Activated T-helper 2 cell treated with anti-CD3 and anti-CD28 coated beads, Interferon-gamma antibody, Interleukin-2, Interleukin-4, amounts not matched to agents 10 μg/mL and 5 μg/mL and 100 μg/mL, durations not matched to agents 14 hours and 24 hours and 36 hours (primary cell): ENCODE data around the gene BABAM2. TPM values are rescaled to one million over a fixed set of nuclear protein-coding genes. Genes with fewer than 3 reads are reported as not detected.

Experiments
- DNase-seq: peaks from one replicate; pipeline ENCODE4 v3.0.0; 2021; ENCODE audit warnings: low spot score
- H3K27ac Mint-ChIP-seq: one replicate; pipeline ENCODE4 v1.8.0; 2021; ENCODE audit warnings: mixed read lengths
- H3K27me3 Mint-ChIP-seq: one replicate; pipeline ENCODE4 v1.8.0; 2021; ENCODE audit warnings: low read depth, mixed read lengths
- H3K36me3 Mint-ChIP-seq: one replicate; pipeline ENCODE4 v1.8.0; 2021; ENCODE audit warnings: low read depth, mixed read lengths
- H3K4me1 Mint-ChIP-seq: one replicate; pipeline ENCODE4 v1.8.0; 2021; ENCODE audit warnings: low read depth, mixed read lengths
- H3K4me3 Mint-ChIP-seq: one replicate; pipeline ENCODE4 v1.8.0; 2021; ENCODE audit warnings: low read depth, mild to moderate bottlenecking, moderate library complexity, mixed read lengths
- H3K9me3 Mint-ChIP-seq: one replicate; pipeline ENCODE4 v1.8.0; 2021; ENCODE audit warnings: mixed read lengths
- intact Hi-C: fragments of 100-400 bp; cut with micrococcal nuclease; formaldehyde crosslinking; loops from one replicate; pipeline ENCODE4 v1.15.1; 2023
- total RNA-seq: library from RNA; stranded (reverse); gene quantifications from 2 replicates; pipeline ENCODE4 v1.2.3, GENCODE V29; 2022

The BABAM2 gene
- total RNA-seq, 1 donor from 2014 or later, result 49.0 TPM

DNA sequence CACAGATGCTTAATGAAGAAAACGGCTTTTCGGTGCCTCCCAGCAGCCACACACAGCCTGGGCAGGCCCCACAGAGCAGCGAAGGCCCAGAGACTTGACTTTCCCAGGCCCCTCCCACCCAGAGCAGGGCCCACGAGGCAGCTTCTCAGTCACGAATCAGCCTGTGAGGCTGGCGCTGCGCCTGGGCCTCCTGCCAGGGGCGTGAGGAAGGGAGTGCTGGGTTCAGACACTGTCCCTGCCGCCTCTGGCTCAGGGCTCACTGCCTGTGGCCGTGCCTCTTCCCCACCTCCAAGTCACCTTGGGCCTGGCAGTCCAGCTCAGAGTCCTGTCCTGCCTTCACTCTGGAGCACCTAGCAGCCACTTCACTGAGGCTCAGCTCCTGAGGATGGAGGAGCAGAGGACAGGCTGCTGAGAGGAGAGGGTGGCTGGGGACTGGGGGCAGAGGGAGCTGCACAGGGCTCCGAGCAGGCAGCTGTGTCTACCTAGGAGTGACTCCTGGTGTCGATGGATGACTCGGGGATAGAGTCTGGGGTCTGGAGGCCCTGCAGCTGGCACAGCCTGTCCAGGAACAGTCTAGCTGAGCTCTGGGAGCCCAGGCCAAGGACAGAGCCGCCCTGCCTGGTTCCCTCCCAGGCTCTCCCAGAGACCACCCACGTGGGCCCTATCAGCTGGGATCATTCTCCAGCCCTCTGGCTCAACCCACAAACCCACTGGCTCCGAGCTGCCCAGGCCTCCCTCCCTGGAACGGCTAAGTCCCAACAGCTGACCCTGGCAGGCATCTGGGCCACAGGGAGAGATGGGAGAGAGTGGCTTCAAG, 465.8 kb downstream of the BABAM2 start:
- Mint-ChIP-seq H3K27me3 (no peaks in the 10 kb centered on the region), H3K27ac (no peak overlapping the region), H3K4me3 (no peak overlapping the region), H3K9me3 (no peaks in the 10 kb centered on the region), H3K36me3 (no peaks in the 10 kb centered on the region), H3K4me1 (peaks cover 40% of the 10 kb centered on the region)
- intact Hi-C loops, result no loop called here
- DNase-seq, result no peak

DNA sequence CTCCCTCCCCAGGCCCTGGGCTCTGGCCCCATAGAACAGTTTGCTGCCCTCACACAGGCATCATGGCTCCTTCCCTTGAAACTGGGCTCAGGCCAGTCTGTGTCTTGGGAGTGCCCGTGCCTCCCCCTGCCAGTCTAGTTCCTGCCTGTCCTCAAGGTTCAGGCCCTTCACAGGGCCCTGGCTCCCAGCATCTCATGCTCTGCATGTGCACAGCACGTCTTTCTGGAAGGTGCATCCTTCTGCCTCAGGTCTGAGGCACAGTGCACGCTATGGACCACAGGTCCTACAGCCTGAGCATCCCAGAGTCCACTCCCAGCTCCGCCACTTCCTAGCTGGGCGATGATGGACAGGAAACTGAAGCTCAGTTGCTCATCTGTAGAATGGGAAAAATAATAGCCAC, 466.5 kb downstream of the BABAM2 start:
- no peak for DNase-seq
- intact Hi-C loops, result no loop called here
- H3K27ac Mint-ChIP-seq, result no peak overlapping the region
- H3K4me1 Mint-ChIP-seq, result peaks cover 42% of the 10 kb centered on the region
- no peak overlapping the region for H3K4me3 Mint-ChIP-seq
- peaks cover under 1% of the 10 kb centered on the region for H3K27me3 Mint-ChIP-seq
- H3K36me3 Mint-ChIP-seq, result peaks cover under 1% of the 10 kb centered on the region
- no peaks in the 10 kb centered on the region for H3K9me3 Mint-ChIP-seq

DNA sequence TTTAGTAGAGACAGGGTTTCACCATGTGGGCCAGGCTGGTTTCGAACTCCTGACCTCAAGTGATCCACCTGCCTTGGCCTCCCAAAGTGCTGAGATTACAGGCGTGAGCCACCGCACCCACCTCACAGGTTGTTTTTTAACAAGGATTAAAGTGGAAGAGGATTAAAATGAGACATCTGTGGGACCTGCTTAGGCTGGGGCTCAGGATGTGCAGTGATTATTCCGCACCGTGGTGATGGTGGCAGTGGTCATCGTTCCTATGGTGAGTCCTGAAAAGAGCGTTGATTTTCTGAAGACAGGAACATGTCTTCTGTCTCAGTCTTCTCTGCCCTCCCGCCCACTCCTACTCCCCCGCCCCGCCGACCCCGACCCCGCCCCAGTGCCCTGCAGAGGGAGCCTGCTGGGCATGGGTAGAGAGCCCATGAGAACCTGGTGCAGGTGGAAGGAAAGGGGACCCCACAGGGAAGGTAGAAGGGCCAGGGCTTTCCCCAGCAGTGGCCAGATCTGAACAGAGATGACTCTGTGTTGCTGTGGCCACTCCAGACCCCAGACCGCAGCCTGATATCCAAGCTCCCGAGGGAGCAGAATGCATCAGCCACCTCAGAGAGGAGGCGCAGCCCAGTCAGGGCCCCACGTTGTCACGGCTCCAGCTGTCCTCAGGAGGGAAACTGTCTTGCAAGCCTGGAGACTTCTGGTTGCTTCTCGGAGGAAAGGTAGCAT, 467.6 kb downstream of the BABAM2 start:
- Mint-ChIP-seq H3K4me1 (peaks cover 52% of the 10 kb centered on the region), H3K9me3 (no peaks in the 10 kb centered on the region), H3K27me3 (peaks cover 4% of the 10 kb centered on the region), H3K36me3 (peaks cover 5% of the 10 kb centered on the region), H3K27ac (peak overlapping the region; percentile 97), H3K4me3 (no peak overlapping the region)
- no peak for DNase-seq
- intact Hi-C loops, result no loop called here

DNA sequence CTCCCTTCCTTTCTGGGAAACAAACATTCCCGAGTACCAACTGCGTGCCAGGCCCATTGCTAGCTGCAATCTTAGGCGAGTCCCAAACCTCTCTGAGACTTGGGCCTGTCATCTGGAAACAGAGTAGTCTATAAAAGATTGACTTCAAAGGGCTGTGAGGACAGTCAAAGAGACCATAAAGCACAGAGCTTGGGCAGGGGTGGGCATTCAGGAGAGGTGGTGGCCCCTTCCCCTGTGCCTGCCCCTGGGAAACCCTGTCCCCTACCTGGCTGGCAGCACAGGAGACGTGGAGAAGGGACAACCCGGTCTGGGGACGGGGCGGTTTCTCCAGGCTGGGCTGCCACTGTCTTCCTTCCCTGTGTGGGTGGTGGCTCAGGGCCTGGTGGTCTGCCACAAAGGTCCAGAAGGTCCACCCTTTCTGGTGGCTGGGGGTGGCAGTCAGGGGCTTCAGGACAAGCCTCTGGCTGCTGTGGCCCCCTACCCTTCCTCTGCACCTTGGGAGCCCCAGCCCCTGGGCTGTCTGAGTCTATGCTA, 468.2 kb downstream of the BABAM2 start:
- H3K36me3 Mint-ChIP-seq, result peaks cover 9% of the 10 kb centered on the region
- peaks cover 4% of the 10 kb centered on the region for H3K27me3 Mint-ChIP-seq
- DNase-seq, result no peak
- H3K9me3 Mint-ChIP-seq, result no peaks in the 10 kb centered on the region
- H3K27ac Mint-ChIP-seq, result peak overlapping the region; percentile 97
- intact Hi-C loops, result loop anchor here (1.0 kb wide), 2 partner anchors 9 to 34 kb away; partner anchors contain the start of gene FOSL2
- H3K4me3 Mint-ChIP-seq, result peak overlapping the region; percentile 72
- peaks cover 57% of the 10 kb centered on the region for H3K4me1 Mint-ChIP-seq

DNA sequence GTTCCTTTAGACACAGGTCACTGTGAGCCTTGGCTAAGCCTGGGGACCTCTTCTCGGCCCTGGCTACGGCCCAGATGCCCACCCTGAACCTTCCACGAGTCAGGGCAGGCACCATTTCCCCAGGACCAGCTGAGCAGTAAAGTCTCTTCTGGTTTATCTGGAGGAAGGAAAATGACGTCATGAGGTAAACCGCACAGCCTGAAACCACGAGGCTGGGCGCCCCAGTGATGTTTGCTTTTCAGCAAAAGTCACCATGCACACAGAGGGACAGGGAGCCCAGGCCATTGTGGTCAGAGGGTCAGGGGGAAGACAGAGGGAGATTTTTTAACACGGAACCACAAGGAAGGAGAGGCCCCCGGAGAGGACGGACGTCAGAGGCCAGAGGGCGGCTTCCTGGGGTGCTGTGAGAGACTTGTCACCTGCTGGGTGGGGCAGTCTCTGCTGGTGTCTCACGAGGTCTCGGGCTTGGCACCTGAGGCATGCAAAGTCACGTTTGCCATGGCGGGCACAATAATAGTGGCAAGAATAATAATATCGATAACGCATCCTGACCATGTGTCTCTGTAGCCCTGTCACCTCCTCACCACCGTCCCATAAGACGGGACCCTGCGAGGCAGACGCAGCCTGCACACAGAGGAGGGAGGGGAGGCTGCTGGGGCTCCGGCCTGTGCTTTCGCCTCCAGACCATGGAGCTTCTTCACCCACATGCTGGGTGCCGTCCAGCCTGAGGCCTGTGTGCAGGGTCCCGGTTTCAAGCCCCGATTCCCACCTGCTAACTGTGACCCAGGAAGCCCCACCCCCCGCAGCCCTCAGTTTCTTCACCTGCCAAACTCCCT, 468.9 kb downstream of the BABAM2 start:
- Mint-ChIP-seq H3K4me3 (peak overlapping the region; percentile 72), H3K36me3 (peaks cover 9% of the 10 kb centered on the region), H3K27me3 (peaks cover 4% of the 10 kb centered on the region), H3K27ac (peak overlapping the region; percentile 97), H3K9me3 (no peaks in the 10 kb centered on the region), H3K4me1 (peaks cover 63% of the 10 kb centered on the region)
- DNase-seq, result peak; percentile 85
- intact Hi-C loops, result loop anchor here (1.0 kb wide), 2 partner anchors 8 to 33 kb away; partner anchors contain the start of gene FOSL2

DNA sequence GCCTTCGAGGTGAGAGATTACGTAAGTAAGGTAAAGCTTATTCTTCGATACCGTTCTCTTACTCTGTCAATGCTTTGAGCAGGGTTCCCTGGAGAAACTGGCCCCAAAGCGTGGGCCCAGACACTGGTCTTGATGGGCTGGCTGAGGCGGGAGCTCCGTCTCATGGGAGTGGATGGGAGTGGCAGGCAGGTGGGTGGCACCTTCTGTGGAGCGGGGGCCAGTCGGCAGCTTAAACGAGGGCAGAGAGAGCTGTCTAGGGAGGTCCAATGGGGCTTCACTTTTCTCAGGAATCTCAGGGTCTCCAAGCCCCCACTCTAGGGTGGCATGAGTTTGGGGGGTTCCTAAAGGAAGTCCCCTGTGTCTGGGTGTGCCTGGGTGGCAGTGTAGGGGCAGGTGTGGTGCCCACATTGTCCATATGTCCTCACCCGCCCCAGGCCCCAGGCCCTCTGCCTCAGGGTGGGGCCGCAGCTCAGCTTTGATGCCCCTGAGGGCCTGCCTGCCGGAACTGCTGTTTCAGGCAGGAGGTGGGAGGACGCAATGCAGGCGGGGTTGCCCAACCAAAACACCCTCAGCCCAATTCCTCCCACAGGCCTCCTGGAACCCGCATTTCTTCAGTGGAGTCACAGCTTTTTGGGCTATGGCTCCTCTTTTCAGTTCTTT, 469.7 kb downstream of the BABAM2 start:
- intact Hi-C loops, result no loop called here
- Mint-ChIP-seq H3K9me3 (no peaks in the 10 kb centered on the region), H3K36me3 (peaks cover 9% of the 10 kb centered on the region), H3K4me3 (peak overlapping the region; percentile 9), H3K27me3 (peaks cover 4% of the 10 kb centered on the region), H3K27ac (peak overlapping the region; percentile 66), H3K4me1 (peaks cover 70% of the 10 kb centered on the region)
- DNase-seq, result no peak

DNA sequence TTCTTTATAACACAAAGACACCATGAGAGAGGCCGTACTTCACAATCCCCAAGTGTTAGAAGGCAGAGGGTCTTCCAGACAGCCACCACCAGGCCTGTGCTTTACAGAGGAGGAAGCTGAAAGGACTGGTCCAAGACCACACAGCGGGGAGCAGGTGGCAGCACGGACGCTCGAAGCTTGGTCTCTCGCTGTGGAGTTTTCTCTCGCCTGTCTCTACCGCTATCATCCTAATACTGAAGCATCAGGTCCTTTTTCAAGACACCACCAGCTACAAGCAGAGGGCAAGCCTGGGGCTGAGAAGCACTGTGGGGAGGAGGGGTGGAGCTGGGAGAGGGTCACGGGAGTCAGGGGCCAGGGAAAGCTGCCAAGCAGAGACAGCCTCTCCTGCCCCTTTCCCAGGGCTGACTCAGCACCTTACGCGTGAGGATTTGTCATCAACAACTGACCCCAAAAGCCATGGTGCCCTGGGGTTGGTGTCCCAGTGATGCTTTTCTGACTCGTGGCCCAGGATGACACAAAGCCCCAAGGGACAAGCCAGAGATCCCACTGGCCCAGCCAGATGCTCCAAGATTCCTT, 470.3 kb downstream of the BABAM2 start:
- H3K27me3 Mint-ChIP-seq, result peaks cover 4% of the 10 kb centered on the region
- H3K9me3 Mint-ChIP-seq, result no peaks in the 10 kb centered on the region
- DNase-seq, result no peak
- peak overlapping the region; percentile 9 for H3K4me3 Mint-ChIP-seq
- peak overlapping the region; percentile 66 for H3K27ac Mint-ChIP-seq
- H3K4me1 Mint-ChIP-seq, result peaks cover 76% of the 10 kb centered on the region
- H3K36me3 Mint-ChIP-seq, result peaks cover 9% of the 10 kb centered on the region
- intact Hi-C loops, result no loop called here

DNA sequence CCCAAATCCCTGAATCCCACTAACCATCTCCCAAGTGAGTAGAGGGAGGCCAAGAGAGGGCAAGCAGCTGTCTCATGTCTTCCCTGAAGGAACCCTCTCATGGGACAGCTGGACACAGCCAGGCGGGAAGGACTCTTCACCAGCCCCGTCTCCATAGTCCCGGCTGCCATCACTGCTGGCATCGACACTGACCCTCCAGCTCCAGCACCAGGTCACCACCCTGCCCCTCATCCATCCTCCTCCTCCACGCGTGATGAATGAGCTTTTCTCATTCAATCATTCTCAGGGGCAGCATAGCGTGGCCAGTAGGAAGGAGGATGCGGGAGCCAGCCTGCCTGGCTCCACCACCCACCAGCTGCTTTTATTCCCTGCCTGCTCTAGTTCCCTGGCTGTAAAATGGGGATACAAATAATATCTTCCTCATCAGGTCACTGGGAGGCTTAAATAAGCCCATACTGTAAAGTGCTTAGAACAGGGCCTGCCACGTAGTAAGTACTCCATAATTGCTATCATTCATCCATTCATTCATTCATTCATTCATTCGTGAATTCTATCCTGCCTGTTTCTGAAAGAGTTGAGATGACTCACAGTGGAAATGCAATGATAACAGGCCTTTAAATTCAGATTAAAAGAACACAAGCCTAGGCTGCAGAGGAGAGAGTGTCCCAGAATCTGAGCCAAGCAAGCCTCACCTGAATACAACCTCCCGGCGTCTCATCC, 471.6 kb downstream of the BABAM2 start:
- peak overlapping the region; percentile 71 for H3K27ac Mint-ChIP-seq
- peaks cover 4% of the 10 kb centered on the region for H3K27me3 Mint-ChIP-seq
- intact Hi-C loops, result no loop called here
- H3K9me3 Mint-ChIP-seq, result no peaks in the 10 kb centered on the region
- H3K36me3 Mint-ChIP-seq, result peaks cover 9% of the 10 kb centered on the region
- no peak for DNase-seq
- no peak overlapping the region for H3K4me3 Mint-ChIP-seq
- peaks cover 88% of the 10 kb centered on the region for H3K4me1 Mint-ChIP-seq

DNA sequence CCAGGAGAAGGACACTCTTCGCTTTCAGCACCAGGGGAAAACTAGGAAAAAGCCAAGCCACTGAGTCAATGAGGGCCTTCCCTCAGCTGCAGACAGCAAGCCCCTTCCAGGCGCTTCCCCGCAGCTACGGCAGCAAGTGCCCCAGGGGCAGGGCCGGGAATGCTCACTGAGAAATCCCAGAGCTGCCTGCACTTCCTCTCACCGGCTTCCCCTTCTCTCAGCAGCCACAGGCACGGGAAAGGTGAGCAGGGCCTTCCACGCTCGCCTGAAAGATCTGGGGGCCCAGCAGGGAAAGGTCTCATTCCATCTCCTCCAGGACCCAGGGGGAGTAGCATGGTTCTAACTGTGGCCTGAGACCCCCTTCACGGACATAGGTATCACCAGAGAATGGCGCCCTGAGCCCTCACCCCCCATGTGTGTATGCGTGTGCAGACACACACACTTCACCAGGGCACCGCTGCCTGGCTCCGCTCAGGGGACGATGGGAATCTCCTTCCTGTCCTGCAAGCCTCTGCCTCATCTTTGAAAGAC, 472.5 kb downstream of the BABAM2 start:
- H3K4me3 Mint-ChIP-seq, result no peak overlapping the region
- H3K27me3 Mint-ChIP-seq, result peaks cover 4% of the 10 kb centered on the region
- intact Hi-C loops, result no loop called here
- H3K27ac Mint-ChIP-seq, result no peak overlapping the region
- H3K9me3 Mint-ChIP-seq, result no peaks in the 10 kb centered on the region
- H3K4me1 Mint-ChIP-seq, result peaks cover 91% of the 10 kb centered on the region
- no peak for DNase-seq
- peaks cover 9% of the 10 kb centered on the region for H3K36me3 Mint-ChIP-seq

DNA sequence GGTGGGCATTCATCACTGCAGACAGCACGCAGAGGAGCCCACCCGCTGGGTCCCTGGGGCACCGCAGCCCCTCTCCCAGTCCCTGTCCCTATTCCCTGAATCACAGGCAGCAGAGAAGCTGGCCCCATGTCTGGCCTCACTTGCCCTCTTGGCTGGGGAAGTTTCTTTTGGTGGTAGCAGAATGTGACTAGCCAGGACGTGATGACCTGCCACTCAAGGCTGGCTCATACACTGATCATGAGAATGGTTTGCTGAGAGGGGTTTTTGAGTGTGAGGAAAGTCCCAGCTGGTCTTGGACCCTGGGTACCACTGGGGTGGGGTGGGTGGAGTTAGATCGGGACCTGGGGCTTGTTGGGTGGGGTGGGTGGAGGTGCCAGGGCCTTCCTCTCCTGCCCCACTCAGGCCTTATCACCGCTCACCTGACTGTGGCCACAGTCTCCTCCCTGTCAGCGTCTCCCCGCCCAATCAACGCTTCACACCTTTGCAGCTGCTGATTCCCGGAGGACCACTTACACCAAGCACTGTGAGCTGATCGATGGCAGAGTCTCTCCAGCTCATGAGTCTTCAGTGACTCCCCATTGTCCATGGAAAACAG, 473.3 kb downstream of the BABAM2 start:
- H3K27me3 Mint-ChIP-seq, result peaks cover 4% of the 10 kb centered on the region
- peaks cover 86% of the 10 kb centered on the region for H3K4me1 Mint-ChIP-seq
- H3K9me3 Mint-ChIP-seq, result no peaks in the 10 kb centered on the region
- intact Hi-C loops, result no loop called here
- peaks cover 9% of the 10 kb centered on the region for H3K36me3 Mint-ChIP-seq
- DNase-seq, result no peak
- no peak overlapping the region for H3K4me3 Mint-ChIP-seq
- H3K27ac Mint-ChIP-seq, result no peak overlapping the region

DNA sequence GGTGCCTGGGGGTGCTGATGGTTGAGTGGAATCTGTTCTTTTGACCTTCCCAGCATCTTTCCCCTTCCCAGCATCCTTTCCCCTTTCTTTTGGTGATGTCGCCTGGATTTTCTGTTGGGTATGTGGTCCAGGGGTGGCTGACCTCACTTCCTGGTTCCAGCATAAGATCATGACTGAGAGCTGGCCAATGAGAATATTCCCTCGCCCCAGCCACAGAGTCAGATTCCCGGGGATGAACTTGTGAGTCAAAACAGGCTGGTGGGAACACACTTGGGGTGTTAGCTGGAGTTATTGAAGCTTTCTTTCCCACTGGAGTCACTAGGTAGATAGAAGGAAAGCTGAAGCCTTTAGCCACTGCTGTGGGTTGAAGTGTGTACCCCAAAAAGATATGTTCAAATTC, 474.1 kb downstream of the BABAM2 start:
- peaks cover 81% of the 10 kb centered on the region for H3K4me1 Mint-ChIP-seq
- intact Hi-C loops, result no loop called here
- H3K9me3 Mint-ChIP-seq, result no peaks in the 10 kb centered on the region
- no peak overlapping the region for H3K27ac Mint-ChIP-seq
- DNase-seq, result no peak
- H3K4me3 Mint-ChIP-seq, result no peak overlapping the region
- H3K36me3 Mint-ChIP-seq, result peaks cover 9% of the 10 kb centered on the region
- peaks cover 4% of the 10 kb centered on the region for H3K27me3 Mint-ChIP-seq
